ENCODE data around the gene UGT2B15. TPM values are rescaled to one million over a fixed set of nuclear protein-coding genes. Genes with fewer than 3 reads are reported as not detected.
"Not testable (repeated sequence)": the region's sequence is repeated elsewhere in the genome, so short reads cannot be mapped to it uniquely, and the experiment has no call there.

The UGT2B15 gene
- under 1 TPM in 3 of 4 donors, not detected in 1; 0.08 to 0.12 (median 0.08) TPM for polyA plus RNA-seq (ENCODE audit: insufficient read length in 4 of 4)

- not testable (repeated sequence) for DNase-seq (ENCODE audit: low read depth in 4 of 4, low spot score in 2 of 4)
Observed at GRCh38 chr4:68670479-68670939, at the start of gene UGT2B15. Gene UGT2B15 (minus strand): TSS chr4:68670652. CDS start chr4:68670618, 34 bp downstream.

DNA sequence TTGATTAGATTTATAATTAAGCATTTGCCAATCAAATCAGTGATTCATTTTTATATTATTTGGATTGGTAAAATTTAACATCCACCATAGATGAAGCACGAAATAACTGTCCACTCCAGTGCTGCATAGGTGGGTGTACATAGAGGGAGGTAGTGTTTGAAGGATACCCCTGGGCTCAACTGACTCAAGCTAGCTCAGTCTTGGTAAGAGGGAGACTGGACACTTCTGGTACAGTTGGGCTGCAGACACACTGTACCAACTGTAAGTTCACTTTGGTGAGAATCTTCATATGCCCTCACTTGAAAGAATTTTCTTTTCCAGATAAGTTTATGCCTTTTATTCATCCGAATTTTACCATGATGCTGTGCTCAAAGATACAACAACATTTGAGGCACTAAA is 48.6 kb upstream of the UGT2B15 start:
- DNase-seq (ENCODE audit: low read depth in 4 of 4, low spot score in 2 of 4) = no peak

- no peak for DNase-seq (ENCODE audit: low read depth in 4 of 4, low spot score in 2 of 4)
Observed at GRCh38 chr4:68718447-68719074, 48.1 kb upstream of the UGT2B15 start.

DNA sequence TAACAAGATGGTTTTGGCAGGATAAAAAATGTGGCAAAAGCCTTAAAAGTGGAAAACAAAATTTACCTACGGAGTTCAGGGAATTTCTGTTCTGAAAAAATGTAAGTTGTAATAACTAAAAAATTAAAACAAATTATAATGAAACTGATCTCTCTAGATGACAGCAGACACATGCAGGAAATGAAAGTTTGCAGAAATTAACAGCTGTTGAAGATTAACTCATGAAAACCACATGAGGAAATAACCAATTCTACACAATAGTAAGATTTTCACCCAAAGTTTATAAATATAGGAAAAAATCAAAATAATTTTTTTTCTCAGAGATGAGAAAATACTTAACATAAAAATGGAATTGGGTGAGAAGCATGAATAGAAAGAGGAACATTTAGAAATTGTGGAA is 47.5 kb upstream of the UGT2B15 start:
- no peak for DNase-seq (ENCODE audit: low read depth in 4 of 4, low spot score in 2 of 4)

DNA sequence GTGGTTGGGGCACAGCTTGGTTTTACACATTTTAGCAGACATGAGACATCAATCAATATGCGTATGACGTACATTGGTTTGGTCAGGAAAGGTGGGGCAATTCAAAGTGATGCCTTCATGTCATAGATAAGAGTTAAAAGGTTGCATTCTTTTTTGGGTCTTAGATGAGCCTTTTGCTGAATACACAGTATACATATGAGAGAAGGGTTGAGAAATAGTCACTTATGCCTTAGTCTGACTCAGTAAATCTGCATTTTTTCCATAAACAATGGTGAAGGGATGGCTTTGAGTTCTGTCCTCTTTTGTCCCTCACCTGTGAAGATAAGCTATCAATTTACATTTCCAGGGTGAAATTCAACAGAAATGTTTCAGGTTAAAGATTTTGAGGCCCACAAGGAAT is 43.9 kb upstream of the UGT2B15 start:
- no peak for DNase-seq (ENCODE audit: low read depth in 4 of 4, low spot score in 2 of 4)

GRCh38 chr4:68712207-68712606 is 41.8 kb upstream of the UGT2B15 start:
- no peak for DNase-seq (ENCODE audit: low read depth in 4 of 4, low spot score in 2 of 4)

DNA sequence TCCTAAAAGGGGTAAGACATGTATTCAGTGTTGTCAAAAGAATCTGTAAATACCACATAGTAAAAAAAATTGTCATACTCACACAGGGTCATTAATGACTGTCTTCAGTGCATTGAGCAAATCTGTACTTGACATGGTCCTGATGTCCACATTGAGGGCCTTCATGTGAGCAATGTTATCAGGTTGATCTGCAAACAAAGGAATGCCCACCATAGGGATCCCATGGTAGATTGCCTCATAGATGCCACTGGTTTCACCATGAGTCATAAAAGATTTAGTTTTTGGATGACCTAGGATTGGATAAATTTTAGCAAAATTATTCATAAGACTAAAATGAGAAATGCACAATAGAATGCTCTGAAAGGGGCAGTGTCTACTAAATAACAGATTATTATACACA is 38.1 kb upstream of the UGT2B15 start:
- DNase-seq (ENCODE audit: low read depth in 4 of 4, low spot score in 2 of 4) = no peak

DNA sequence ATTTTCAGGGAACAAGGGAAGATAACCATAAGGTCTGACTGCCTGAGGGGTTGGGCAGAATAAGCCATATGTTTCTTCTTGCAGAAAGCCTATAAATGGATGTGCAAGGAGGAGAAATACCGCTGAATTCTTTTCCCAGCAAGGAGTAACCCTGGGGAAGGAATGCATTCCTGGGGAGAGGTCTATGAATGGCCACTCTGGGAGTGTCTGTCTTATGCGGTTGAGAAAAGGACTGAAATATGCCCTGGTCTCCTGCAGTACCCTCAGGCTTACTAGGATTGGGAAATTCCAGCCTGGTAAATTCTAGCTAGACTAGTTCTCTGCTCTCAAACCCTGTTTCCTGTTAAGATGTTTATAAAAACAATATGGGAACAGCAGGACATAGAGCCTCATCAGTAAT is 32.7 kb upstream of the UGT2B15 start:
- DNase-seq (ENCODE audit: low read depth in 4 of 4, low spot score in 2 of 4) = not testable (repeated sequence)

DNA sequence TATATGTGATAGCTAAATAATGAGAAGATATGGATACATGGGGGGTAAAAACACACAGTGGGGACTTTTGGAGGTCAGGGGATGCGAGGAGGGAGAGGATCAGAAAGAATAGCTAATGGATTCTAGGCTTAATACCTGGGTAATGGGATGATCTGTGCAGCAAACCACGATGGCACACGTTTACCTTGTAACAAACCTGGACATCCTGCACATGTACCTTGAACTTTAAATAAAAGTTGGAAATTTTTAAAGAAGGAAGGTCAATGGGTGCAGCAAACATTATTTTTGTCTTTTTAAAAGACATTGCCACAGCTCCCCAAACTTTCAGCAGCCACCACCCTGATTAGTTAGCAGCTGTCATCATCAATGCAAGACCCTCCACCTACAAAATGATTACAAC is 29.7 kb upstream of the UGT2B15 start:
- DNase-seq (ENCODE audit: low read depth in 4 of 4, low spot score in 2 of 4) = no peak

GRCh38 chr4:68693325-68694075 is 23.0 kb upstream of the UGT2B15 start:
- no peak for DNase-seq (ENCODE audit: low read depth in 4 of 4, low spot score in 2 of 4)

DNA sequence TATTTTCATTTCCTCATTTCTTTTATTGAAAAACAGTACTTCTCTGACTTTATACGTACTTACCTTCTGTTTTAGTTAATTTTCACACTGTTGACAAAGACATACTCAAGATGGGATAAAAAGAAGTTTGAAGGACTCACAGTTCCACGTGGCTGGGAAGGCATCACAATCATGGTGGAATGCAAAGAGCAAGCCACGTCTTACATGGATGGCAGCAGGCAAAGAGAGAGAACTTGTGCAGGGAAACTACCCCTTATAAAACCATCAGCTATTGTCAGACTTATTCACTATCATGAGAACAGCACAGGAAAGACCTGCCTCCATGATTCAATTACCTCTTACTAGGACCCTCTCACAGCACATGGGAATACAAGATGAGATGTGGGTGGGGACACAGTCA is 20.7 kb upstream of the UGT2B15 start:
- DNase-seq (ENCODE audit: low read depth in 4 of 4, low spot score in 2 of 4) = no peak

DNA sequence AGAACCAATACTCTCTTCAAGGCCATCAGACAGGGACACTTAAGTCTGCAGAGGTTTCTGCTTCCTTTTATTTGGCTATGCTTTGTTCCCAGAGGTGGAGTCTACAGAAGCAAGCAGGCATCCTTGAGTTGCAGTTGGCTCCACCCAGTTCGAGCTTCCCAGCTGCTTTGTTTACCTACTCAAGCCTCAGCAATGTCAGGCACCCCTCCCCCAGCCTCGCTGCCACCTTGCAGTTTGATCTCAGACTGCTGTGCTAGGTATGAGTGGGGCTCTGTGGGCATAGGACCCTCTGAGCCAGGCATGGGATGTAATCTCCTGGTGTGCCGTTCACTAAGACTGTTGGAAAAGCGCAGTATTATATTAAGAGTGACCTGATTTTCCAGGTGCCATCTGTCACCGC is 12.6 kb upstream of the UGT2B15 start:
- DNase-seq (ENCODE audit: low read depth in 4 of 4, low spot score in 2 of 4) = no peak

DNA sequence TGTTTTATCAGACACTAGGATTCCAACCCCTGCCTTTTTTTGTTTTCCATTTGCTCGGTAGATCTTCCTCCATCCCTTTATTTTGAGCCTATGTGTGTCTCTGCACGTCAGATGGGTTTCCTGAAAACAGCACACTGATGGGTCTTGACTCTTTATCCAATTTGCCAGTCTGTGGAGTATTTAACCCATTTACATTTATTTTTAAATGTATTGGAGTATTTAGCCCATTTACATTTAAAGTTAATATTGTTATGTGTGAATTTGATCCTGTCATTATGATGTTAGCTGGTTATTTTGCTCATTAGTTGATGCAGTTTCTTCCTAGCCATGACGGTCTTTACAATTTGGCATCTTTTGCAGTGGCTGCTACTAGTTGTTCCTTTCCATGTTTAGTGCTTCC is 10.8 kb upstream of the UGT2B15 start:
- DNase-seq (ENCODE audit: low read depth in 4 of 4, low spot score in 2 of 4) = not testable (repeated sequence)

- no peak for DNase-seq (ENCODE audit: low read depth in 4 of 4, low spot score in 2 of 4)
Observed at GRCh38 chr4:68673143-68673542, 2.7 kb upstream of the UGT2B15 start.

GRCh38 chr4:68671217-68671616 is 765 bp upstream of the UGT2B15 start:
- DNase-seq (ENCODE audit: low read depth in 4 of 4, low spot score in 2 of 4) = not testable (repeated sequence)

- DNase-seq (ENCODE audit: low read depth in 4 of 4, low spot score in 2 of 4) = not testable (repeated sequence)
Observed at GRCh38 chr4:68668537-68669163, 1.8 kb downstream of the UGT2B15 start.

- not testable (repeated sequence) for DNase-seq (ENCODE audit: low read depth in 4 of 4, low spot score in 2 of 4)
Observed at GRCh38 chr4:68667551-68667950, 2.9 kb downstream of the UGT2B15 start.

DNA sequence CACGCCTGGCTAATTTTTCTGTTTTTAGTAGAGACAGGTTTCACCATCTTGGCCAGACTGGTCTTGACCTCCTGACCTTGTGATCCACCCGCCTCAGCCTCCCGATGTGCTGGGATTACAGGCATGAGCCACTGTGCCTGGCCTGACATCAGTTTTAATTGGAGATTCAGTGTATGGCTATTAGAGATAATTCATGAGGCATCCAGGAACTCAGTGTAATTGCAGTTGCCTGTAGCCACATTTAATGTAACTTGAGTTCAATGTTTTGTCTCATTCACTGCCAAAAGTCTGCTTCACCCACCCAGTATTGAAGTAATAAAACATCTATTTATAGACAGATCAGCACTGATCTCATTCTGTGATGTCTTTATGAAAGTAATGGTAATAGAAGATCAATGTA is 5.7 kb downstream of the UGT2B15 start:
- not testable (repeated sequence) for DNase-seq (ENCODE audit: low read depth in 4 of 4, low spot score in 2 of 4)

GRCh38 chr4:68662836-68663574 is 7.4 kb downstream of the UGT2B15 start:
- not testable (repeated sequence) for DNase-seq (ENCODE audit: low read depth in 4 of 4, low spot score in 2 of 4)

DNA sequence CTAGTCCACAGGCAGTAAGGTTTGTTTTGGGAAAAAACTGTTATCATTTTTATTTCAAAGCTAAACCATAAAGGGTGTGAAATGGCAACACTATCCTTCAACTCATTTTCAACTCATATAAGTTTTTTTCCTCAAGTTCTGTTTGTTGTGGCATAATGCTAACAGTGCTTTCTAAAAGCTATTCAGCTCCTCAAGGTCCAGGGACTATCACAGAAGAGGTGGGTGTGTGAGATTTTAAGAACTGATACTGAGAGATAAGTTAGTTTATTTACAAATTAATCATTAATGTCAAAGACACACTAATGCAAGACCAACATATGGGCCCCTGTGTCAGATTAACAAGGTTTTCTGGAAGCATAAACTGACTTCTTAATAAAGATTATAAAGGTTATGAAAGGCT is 11.8 kb downstream of the UGT2B15 start:
- no peak for DNase-seq (ENCODE audit: low read depth in 4 of 4, low spot score in 2 of 4)

Measured in left renal cortex interstitium (tissue), 4 donors.